ENCODE data around the gene PLCL1. TPM values are rescaled to one million over a fixed set of nuclear protein-coding genes. Genes with fewer than 3 reads are reported as not detected.

PLCL1 gene
- total and polyA plus RNA-seq, 10 of the 15 experiments (the other 5 are each of a cell fraction or from before 2014, with no cell fraction given): 0.03 to 1.5 (median 0.22) TPM

DNA sequence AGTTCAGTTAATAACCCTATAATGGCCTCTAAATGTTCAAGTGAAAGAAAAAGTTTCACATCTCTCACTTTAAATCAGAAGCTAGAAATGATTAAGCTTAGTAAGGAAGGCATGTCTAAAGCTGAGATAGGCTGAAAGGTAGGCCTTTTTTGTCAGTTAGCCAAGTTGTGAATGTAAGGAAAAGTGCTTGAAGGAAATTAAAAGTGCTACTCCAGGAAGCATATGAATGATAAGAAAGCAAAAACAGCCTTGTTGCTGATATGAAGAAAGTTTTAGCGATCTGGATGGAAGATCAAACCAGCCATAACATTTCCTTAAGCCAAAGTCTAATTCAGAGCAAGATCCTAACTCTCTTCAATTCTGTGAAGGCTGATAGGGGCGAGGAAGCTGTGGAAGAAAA, 10.1 kb downstream of the PLCL1 start:
- no peaks in the 10 kb centered on the region for H3K36me3 ChIP-seq (ENCODE audit: control insufficient read depth in 2 of 2, insufficient read depth in 2 of 2, low read length in 1 of 2)
- no peak overlapping the region for H2AFZ ChIP-seq (ENCODE audit: control insufficient read depth, low read depth, low read length)
- no peak for TF ChIP-seq SMAD5 (IDR thresholded peaks at IDR 0.05; ENCODE audit: low read depth)
- TF ChIP-seq EZH2 (IDR thresholded peaks at IDR 0.05; ENCODE audit: borderline replicate concordance, control insufficient read depth, low read depth, low read length): no peak
- TF ChIP-seq, protein P1, sequence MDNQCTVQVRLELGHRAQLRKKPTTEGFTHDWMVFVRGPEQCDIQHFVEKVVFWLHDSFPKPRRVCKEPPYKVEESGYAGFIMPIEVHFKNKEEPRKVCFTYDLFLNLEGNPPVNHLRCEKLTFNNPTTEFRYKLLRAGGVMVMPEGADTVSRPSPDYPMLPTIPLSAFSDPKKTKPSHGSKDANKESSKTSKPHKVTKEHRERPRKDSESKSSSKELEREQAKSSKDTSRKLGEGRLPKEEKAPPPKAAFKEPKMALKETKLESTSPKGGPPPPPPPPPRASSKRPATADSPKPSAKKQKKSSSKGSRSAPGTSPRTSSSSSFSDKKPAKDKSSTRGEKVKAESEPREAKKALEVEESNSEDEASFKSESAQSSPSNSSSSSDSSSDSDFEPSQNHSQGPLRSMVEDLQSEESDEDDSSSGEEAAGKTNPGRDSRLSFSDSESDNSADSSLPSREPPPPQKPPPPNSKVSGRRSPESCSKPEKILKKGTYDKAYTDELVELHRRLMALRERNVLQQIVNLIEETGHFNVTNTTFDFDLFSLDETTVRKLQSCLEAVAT (IDR thresholded peaks at IDR 0.05): no peak
- TF ChIP-seq, protein P2, sequence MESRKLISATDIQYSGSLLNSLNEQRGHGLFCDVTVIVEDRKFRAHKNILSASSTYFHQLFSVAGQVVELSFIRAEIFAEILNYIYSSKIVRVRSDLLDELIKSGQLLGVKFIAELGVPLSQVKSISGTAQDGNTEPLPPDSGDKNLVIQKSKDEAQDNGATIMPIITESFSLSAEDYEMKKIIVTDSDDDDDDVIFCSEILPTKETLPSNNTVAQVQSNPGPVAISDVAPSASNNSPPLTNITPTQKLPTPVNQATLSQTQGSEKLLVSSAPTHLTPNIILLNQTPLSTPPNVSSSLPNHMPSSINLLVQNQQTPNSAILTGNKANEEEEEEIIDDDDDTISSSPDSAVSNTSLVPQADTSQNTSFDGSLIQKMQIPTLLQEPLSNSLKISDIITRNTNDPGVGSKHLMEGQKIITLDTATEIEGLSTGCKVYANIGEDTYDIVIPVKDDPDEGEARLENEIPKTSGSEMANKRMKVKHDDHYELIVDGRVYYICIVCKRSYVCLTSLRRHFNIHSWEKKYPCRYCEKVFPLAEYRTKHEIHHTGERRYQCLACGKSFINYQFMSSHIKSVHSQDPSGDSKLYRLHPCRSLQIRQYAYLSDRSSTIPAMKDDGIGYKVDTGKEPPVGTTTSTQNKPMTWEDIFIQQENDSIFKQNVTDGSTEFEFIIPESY (IDR thresholded peaks at IDR 0.05): no peak
- TF ChIP-seq BRCA1 (IDR thresholded peaks at IDR 0.05; ENCODE audit: low read depth, low read length): no peak
- TF ChIP-seq EED (IDR thresholded peaks at IDR 0.05; ENCODE audit: low read depth): no peak
- no peak for TF ChIP-seq MEF2A (IDR thresholded peaks at IDR 0.05; ENCODE audit: insufficient read depth, low read depth, low read length)
- TF ChIP-seq EP300 (IDR thresholded peaks at IDR 0.05; ENCODE audit: borderline replicate concordance in 1 of 2, control insufficient read depth in 1 of 2, low read depth in 2 of 2, low read length in 2 of 2): no peak
- TF ChIP-seq, protein P3, sequence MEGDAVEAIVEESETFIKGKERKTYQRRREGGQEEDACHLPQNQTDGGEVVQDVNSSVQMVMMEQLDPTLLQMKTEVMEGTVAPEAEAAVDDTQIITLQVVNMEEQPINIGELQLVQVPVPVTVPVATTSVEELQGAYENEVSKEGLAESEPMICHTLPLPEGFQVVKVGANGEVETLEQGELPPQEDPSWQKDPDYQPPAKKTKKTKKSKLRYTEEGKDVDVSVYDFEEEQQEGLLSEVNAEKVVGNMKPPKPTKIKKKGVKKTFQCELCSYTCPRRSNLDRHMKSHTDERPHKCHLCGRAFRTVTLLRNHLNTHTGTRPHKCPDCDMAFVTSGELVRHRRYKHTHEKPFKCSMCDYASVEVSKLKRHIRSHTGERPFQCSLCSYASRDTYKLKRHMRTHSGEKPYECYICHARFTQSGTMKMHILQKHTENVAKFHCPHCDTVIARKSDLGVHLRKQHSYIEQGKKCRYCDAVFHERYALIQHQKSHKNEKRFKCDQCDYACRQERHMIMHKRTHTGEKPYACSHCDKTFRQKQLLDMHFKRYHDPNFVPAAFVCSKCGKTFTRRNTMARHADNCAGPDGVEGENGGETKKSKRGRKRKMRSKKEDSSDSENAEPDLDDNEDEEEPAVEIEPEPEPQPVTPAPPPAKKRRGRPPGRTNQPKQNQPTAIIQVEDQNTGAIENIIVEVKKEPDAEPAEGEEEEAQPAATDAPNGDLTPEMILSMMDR (IDR thresholded peaks at IDR 0.05 in 2 of 3, conservative IDR thresholded peaks at IDR 0.05 in 1 of 3; ENCODE audit: control insufficient read depth in 2 of 3, extremely low read depth in 1 of 3, insufficient read depth in 1 of 3, low read depth in 3 of 3, low read length in 3 of 3): no peak
- TF ChIP-seq KAT2A (conservative IDR thresholded peaks at IDR 0.05; ENCODE audit: control insufficient read depth, low read depth, low read length): no peak
- TF ChIP-seq NFYB (IDR thresholded peaks at IDR 0.05; ENCODE audit: insufficient read depth, low read depth, low read length): no peak
- no peak for TF ChIP-seq POU2F2 (IDR thresholded peaks at IDR 0.05; ENCODE audit: borderline replicate concordance, low read depth, low read length)
- TF ChIP-seq NR2C1 (IDR thresholded peaks at IDR 0.05): no peak
- intact Hi-C loops (cut with micrococcal nuclease; ENCODE audit: unreplicated experiment) (no loop called here), in situ Hi-C loops (cut with MboI) (no loop called here)
- no peaks in the 10 kb centered on the region; a peak in 1 of 4 replicates for H3K27me3 ChIP-seq (replicated peaks in 1 of 2; ENCODE audit: control insufficient read depth in 2 of 2, insufficient read depth in 2 of 2, low read length in 1 of 2)
- ATAC-seq (no peak), DNase-seq (ENCODE audit: low read depth, low spot score) (no peak), FAIRE-seq (no peak)
- H3K79me2 ChIP-seq (ENCODE audit: control insufficient read depth, insufficient read depth, low read length): no peaks in the 10 kb centered on the region
- H3K4me1 ChIP-seq (ENCODE audit: control insufficient read depth, insufficient read depth, low read length): no peaks in the 10 kb centered on the region
- H3K4me3 ChIP-seq: no peak overlapping the region
- H4K20me1 ChIP-seq (ENCODE audit: control insufficient read depth, insufficient read depth): no peaks in the 10 kb centered on the region
- SMC1A ChIA-PET (ENCODE audit: uncharacterized antibody, unreplicated experiment): interaction anchor here (0.8 to 12.2 kb wide), 9 partner anchors 10 to 482 kb away, joined by 3 to 120 read pairs (median 7); no protein-coding TSS in a partner anchor
- POLR2A ChIA-PET: interaction anchor here (0.9 to 2.1 kb wide), 3 partner anchors 24 to 236 kb away, joined by 3 to 5 read pairs (median 3); no protein-coding TSS in a partner anchor
- CTCF ChIA-PET: interaction anchor here (0.6 to 3.6 kb wide), 10 partner anchors 10 to 482 kb away, joined by 3 to 23 read pairs (median 4); partner anchors contain the start of gene PLCL1
- H3K4me2 ChIP-seq (ENCODE audit: control insufficient read depth, insufficient read depth): no peak overlapping the region
- no peak overlapping the region for H3K9ac ChIP-seq (ENCODE audit: control insufficient read depth, insufficient read depth, low read length)
- RAD21 ChIA-PET (ENCODE audit: unreplicated experiment): interaction anchor here (0.6 to 2.1 kb wide), 8 partner anchors 10 to 313 kb away, joined by 3 to 9 read pairs (median 3); no protein-coding TSS in a partner anchor
- 23% methylated on average over 2 of the region's 2 CpGs for WGBS (ENCODE audit: insufficient coverage, insufficient replicate concordance, low lambda C conversion rate, missing lambda C conversion rate)
- BruUV-seq (replicated peaks): no TSS peak
- H3K27ac ChIP-seq (ENCODE audit: control insufficient read depth, insufficient read depth): no peak overlapping the region
- no peaks in the 10 kb centered on the region for H3K9me3 ChIP-seq (replicated peaks; ENCODE audit: control insufficient read depth, insufficient read depth, low read length)
